ENCODE results near the gene CELSR1.
A peak's percentile ranks its signal among the peaks of the same experiment; 100 is the strongest.

Gene CELSR1

GRCh38 chr22:46580940-46581537 is 43.6 kb upstream of the CELSR1 start:
- TF ChIP-seq CTCF (IDR thresholded peaks at IDR 0.05), result no peak
- Mint-ChIP-seq H3K4me3 (no peak overlapping the region), H3K27ac (no peak overlapping the region), H3K36me3 (ENCODE audit: low read depth) (peaks cover 10% of the 10 kb centered on the region), H3K4me1 (peaks cover 53% of the 10 kb centered on the region), H3K9me3 (no peaks in the 10 kb centered on the region), H3K27me3 (ENCODE audit: low read depth, poor library complexity) (peaks cover 30% of the 10 kb centered on the region)
- DNase-seq, result no peak

DNA sequence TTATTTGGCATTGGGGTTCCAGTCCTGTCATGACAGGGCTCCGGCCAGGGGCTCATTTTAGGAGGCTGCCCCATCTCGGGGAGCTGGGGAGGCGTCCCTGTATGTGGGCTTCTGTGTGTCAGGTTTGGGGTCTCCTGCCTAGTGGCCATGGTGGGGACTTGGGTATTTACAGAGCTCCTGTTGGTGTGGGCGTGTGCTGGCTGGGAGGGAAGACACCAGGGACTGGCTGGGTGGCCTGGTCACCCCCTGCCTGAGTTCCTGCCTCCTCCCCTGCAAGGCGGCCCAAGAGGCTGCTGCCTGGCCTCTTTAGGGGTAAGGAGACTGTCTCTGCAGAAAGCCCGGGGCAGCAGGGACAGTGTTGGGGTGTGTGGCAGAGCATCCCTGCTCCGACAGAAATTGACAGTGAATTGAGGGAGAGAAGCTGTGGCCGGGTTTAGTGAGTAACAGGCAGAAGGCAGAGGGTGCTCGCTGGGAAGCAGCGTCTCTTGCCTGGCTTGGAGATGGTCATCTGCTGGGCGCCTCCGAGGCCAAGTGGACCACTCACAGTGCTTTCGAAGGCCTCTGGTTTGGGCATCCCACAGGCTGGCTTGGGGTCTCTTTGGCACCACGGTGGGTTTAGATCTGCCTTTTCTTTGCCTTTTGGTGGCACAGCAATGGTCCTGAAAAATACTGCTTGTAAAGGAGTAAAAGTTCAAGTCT is 42.5 kb upstream of the CELSR1 start:
- no peak for DNase-seq
- peaks cover 35% of the 10 kb centered on the region for H3K27me3 Mint-ChIP-seq (ENCODE audit: low read depth, poor library complexity)
- TF ChIP-seq CTCF (IDR thresholded peaks at IDR 0.05), result no peak
- peaks cover 63% of the 10 kb centered on the region for H3K4me1 Mint-ChIP-seq
- no peak overlapping the region for H3K27ac Mint-ChIP-seq
- peak overlapping the region; percentile 54 for H3K4me3 Mint-ChIP-seq
- H3K36me3 Mint-ChIP-seq (ENCODE audit: low read depth), result peaks cover 10% of the 10 kb centered on the region
- H3K9me3 Mint-ChIP-seq, result no peaks in the 10 kb centered on the region

GRCh38 chr22:46578824-46579561 is 41.6 kb upstream of the CELSR1 start:
- peaks cover 55% of the 10 kb centered on the region for H3K4me1 Mint-ChIP-seq
- no peak for TF ChIP-seq CTCF (IDR thresholded peaks at IDR 0.05)
- no peaks in the 10 kb centered on the region for H3K9me3 Mint-ChIP-seq
- peaks cover 32% of the 10 kb centered on the region for H3K27me3 Mint-ChIP-seq (ENCODE audit: low read depth, poor library complexity)
- no peak overlapping the region for H3K27ac Mint-ChIP-seq
- peaks cover 6% of the 10 kb centered on the region for H3K36me3 Mint-ChIP-seq (ENCODE audit: low read depth)
- no peak for DNase-seq
- H3K4me3 Mint-ChIP-seq, result peak overlapping the region; percentile 88

GRCh38 chr22:46578251-46578823 is 40.9 kb upstream of the CELSR1 start:
- no peaks in the 10 kb centered on the region for H3K36me3 Mint-ChIP-seq (ENCODE audit: low read depth)
- no peak for TF ChIP-seq CTCF (IDR thresholded peaks at IDR 0.05)
- peaks cover 50% of the 10 kb centered on the region for H3K4me1 Mint-ChIP-seq
- no peaks in the 10 kb centered on the region for H3K9me3 Mint-ChIP-seq
- DNase-seq, result no peak
- H3K4me3 Mint-ChIP-seq, result peak overlapping the region; percentile 88
- no peak overlapping the region for H3K27ac Mint-ChIP-seq
- H3K27me3 Mint-ChIP-seq (ENCODE audit: low read depth, poor library complexity), result peaks cover 25% of the 10 kb centered on the region

GRCh38 chr22:46577368-46578249 is 40.2 kb upstream of the CELSR1 start:
- peaks cover 50% of the 10 kb centered on the region for H3K4me1 Mint-ChIP-seq
- no peak overlapping the region for H3K27ac Mint-ChIP-seq
- H3K27me3 Mint-ChIP-seq (ENCODE audit: low read depth, poor library complexity), result peaks cover 19% of the 10 kb centered on the region
- H3K36me3 Mint-ChIP-seq (ENCODE audit: low read depth), result no peaks in the 10 kb centered on the region
- DNase-seq, result no peak
- H3K9me3 Mint-ChIP-seq, result no peaks in the 10 kb centered on the region
- peak overlapping the region; percentile 88 for H3K4me3 Mint-ChIP-seq
- TF ChIP-seq CTCF (IDR thresholded peaks at IDR 0.05), result no peak
